Heart left ventricle (tissue), 16 donors: ENCODE measurements around the gene NOXA1. TPM values are rescaled to one million over a fixed set of nuclear protein-coding genes. Genes with fewer than 3 reads are reported as not detected.

ENCODE experiments used
- ATAC-seq, 4 donors: fragments of 200-7000 bp; cut with Tn5 transposase; one replicate each; pipeline ENCODE4 v1.9.1; 2020 to 2022; ENCODE audit warnings: moderate library complexity in 4 of 4, mild to moderate bottlenecking in 3 of 4, moderate number of reproducible peaks in 1 of 4
- DNase-seq, 5 donors: peaks; one replicate each; pipeline ENCODE4 v3.0.0-alpha.2; 2020
- H3K27ac ChIP-seq, 12 donors: fragments of 200-600 bp; sonication (generic) in 4 of 12; one replicate each; pipeline versions ENCODE4 v1.5.0 to v1.8.0; 2016 to 2022; ENCODE audit warnings: mild to moderate bottlenecking in 2 of 12
- H3K27me3 ChIP-seq, 9 donors: fragments of 200-600 bp; sonication (generic) in 2 of 9; one replicate each; pipeline versions ENCODE4 v1.5.1 to v1.8.0; 2016 to 2022; ENCODE audit warnings: mild to moderate bottlenecking in 3 of 9
- H3K36me3 ChIP-seq, 9 donors: fragments of 200-600 bp; sonication (generic) in 2 of 9; one replicate each; pipeline versions ENCODE4 v1.5.0 to v1.8.0; 2018 to 2022; ENCODE audit warnings: mild to moderate bottlenecking in 2 of 9
- H3K4me1 ChIP-seq, 12 donors: fragments of 200-600 bp; sonication (generic) in 4 of 12; one replicate each; pipeline versions ENCODE4 v1.5.0 to v1.8.0; 2016 to 2022; ENCODE audit warnings: mild to moderate bottlenecking in 3 of 12
- H3K4me3 ChIP-seq, 12 donors: fragments of 200-600 bp; sonication (generic) in 4 of 12; one replicate each; pipeline versions ENCODE4 v1.5.0 to v1.8.0; 2017 to 2022; ENCODE audit warnings: mild to moderate bottlenecking in 9 of 12, moderate library complexity in 4 of 12
- H3K9me3 ChIP-seq, 12 donors: fragments of 200-600 bp; sonication (generic) in 4 of 12; one replicate each; pipeline versions ENCODE4 v1.5.0 to v1.8.0; 2016 to 2022; ENCODE audit warnings: mild to moderate bottlenecking in 1 of 12
- POLR2A ChIP-seq, 2 donors: fragments of 450-650 bp; IDR thresholded peaks; one replicate each; pipeline ENCODE4 v1.6.1; 2017; ENCODE audit warnings: antibody characterized with exemption in 2 of 2, mild to moderate bottlenecking in 2 of 2, moderate library complexity in 2 of 2
- whole genome bisulfite sequencing, 4 donors: extraction: QIAGEN DNeasy Blood & Tissue Kit in 2 of 4; methylation state at CpG; one replicate each; pipeline versions ENCODE4 v1.1.5 to v1.1.7; 2013 to 2018; 5-methylcytosine and 5-hydroxymethylcytosine counted together
- intact Hi-C, 10 donors: fragments of 100-400 bp; cut with DNase I; formaldehyde crosslinking; loops; one replicate each; pipeline versions ENCODE4 v1.11.1 to v1.14.2; 2022
- polyA plus RNA-seq, 2 donors: library from polyadenylated mRNA; stranded (reverse); fragments of 200-250 nt; gene quantifications; one replicate each; pipeline ENCODE4 v1.2.3, GENCODE V29; 2013
- total RNA-seq, 9 donors: library from RNA; depleted of rRNA in 2 of 9; stranded (reverse); fragments of >200 nt in 2 of 9; fragmentation: NEBNext Ultra II Directional in 3 of 9; extraction: Animal tissue kit (Norgen Biotek cat#: 25700) in 3 of 9; gene quantifications; one replicate each; pipeline versions ENCODE4 v1.1.0 to v1.2.4, GENCODE V29; 2016 to 2023
- TF ChIP-seq, protein P1 (sequence below), 12 donors: fragments of 200-600 bp; sonication (generic) in 4 of 12; IDR thresholded peaks; one replicate each; pipeline versions ENCODE4 v1.5.0 to v1.8.0; 2018 to 2022; ENCODE audit warnings: antibody characterized with exemption in 12 of 12, mild to moderate bottlenecking in 5 of 12
- donor health status: ischemic (EF 13 %, LVEDD 7.1; RV severe dilation, severe dysfunction).
- donor health status: healthy with polysubstance abuse.
- donor health status: DM: no; HTN: yes; CAD: no.
- donor health status: DM: no; HTN: no; CAD: no.
- donor health status: ischemic (EF 25% LVEDD 6.9; RV normal size, moderate dysfunction).
- donor health status: ischemic (EF 25% LVEDD 5.7; RV mildly dilated, moderate dysfunction).
- donor health status: healthy.
- donor health status: DM: yes; HTN: yes; CAD: no.
- donor health status: ischemic (EF 35%, LVEDD 5.7; RV mildly dilated, moderate dysfunction).
- donor health status: nonischemic (EF 11% LVEDD 7.7; RV severe dilation, severe dysfunction).
- donor health status: DM: yes; HTN: yes; CAD: no.
- donor health status: PGD.
- donor health status: ischemic (EF 29% LVEDD 5.4; RV normal size, mild dysfunction).
- donor health status: nonischemic (EF 23%, LVEDD 6.1; RV moderate dilation, normal function).

The NOXA1 gene
- total and polyA plus RNA-seq, 11 donors = 0.44 to 5.5 (median 2.7) TPM

DNA sequence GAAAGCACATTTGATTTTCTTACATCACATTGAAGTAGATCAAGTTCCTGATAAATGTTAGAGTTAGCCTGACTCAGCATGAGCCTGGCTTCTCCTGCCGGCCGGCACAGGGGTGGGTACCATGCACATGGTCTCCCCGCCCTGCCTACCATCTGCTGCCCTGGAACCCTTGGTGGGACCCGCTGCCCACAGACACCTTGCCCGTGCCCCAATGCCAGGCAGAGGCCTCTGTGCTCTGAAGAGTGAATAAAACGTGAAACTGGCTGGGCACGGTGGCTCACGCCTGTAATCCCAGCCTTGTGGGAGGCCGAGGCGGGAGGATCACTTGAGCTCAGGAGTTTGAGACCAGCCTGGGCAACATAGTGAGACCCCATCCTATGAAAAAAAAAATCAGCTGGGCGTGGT, 17.5 kb upstream of the NOXA1 start:
- peaks cover 0 to 40% (median 19%) of the 10 kb centered on the region in 12 donors for H3K4me1 ChIP-seq
- WGBS, 4 donors = 94 to 97% (median 95%) methylated on average over 9 to 11 of the region's 11 CpGs
- no peak overlapping the region for H3K4me3 ChIP-seq
- no peak overlapping the region for H3K27ac ChIP-seq
- ATAC-seq (no peak), DNase-seq (peak in 1 of 5 donors; percentile 53)
- TF ChIP-seq, protein P1, sequence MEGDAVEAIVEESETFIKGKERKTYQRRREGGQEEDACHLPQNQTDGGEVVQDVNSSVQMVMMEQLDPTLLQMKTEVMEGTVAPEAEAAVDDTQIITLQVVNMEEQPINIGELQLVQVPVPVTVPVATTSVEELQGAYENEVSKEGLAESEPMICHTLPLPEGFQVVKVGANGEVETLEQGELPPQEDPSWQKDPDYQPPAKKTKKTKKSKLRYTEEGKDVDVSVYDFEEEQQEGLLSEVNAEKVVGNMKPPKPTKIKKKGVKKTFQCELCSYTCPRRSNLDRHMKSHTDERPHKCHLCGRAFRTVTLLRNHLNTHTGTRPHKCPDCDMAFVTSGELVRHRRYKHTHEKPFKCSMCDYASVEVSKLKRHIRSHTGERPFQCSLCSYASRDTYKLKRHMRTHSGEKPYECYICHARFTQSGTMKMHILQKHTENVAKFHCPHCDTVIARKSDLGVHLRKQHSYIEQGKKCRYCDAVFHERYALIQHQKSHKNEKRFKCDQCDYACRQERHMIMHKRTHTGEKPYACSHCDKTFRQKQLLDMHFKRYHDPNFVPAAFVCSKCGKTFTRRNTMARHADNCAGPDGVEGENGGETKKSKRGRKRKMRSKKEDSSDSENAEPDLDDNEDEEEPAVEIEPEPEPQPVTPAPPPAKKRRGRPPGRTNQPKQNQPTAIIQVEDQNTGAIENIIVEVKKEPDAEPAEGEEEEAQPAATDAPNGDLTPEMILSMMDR (IDR thresholded peaks at IDR 0.05) = no peak
- no peak for TF ChIP-seq POLR2A (IDR thresholded peaks at IDR 0.05)
- no peaks in the 10 kb centered on the region for H3K9me3 ChIP-seq
- no peaks in the 10 kb centered on the region for H3K36me3 ChIP-seq
- H3K27me3 ChIP-seq = peaks cover 0 to 15% (median 0%) of the 10 kb centered on the region in 9 donors
- intact Hi-C loops = loop anchor here (2.0 to 10.0 kb wide), 7 partner anchors 53 to 123 kb away; partner anchors contain the start of gene NRARP (in 2 of the 10)

DNA sequence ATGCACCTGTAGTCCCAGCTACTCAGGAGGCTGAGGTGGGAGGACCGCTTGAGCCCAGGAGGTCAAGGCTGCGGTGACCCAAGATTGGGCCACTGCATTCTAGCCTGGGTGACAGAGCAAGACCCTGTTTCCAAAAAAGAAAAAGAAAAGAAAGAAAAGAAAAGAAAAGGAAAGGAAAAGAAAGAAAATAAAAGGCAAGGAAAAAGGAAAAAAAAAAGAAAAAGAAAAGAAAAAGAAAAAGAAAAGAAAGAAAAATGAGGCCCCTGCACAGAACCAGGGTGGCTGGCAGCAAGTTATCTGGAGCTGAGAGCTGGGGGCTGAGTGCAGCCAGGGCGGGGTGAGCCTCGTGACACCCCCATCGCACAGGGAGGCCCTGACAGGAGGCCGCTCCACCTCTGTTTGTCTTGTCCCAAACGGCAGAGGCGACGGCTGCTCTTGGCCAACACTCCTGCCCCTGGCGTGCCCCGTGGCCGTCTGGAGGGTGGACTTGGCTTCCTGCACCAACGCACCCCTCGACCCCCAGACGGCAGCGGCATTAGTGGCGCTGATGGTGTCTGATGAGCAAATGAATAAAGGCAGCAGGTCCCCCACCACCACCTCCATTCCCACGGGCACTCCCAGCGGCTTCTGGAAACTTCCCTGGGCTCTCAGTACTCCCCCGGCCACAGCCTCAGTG, 17.0 kb upstream of the NOXA1 start:
- intact Hi-C loops = loop anchor here (2.0 to 10.0 kb wide), 7 partner anchors 54 to 124 kb away; partner anchors contain the start of gene NRARP (in 2 of the 10)
- peak in 1 of 5 donors; percentile 53 for DNase-seq
- 57 to 59% (median 58%) methylated on average over 20 of the region's 20 CpGs for WGBS, 4 donors
- Histone ChIP-seq H3K4me3 (peak overlapping the region in 11 of 12 donors; percentile 23 to 57 (median 50)), H3K27me3 (peaks cover 0 to 15% (median 0%) of the 10 kb centered on the region in 9 donors), H3K4me1 (peaks cover 0 to 45% (median 24%) of the 10 kb centered on the region in 12 donors), H3K36me3 (no peaks in the 10 kb centered on the region), H3K27ac (peak overlapping the region in 8 of 12 donors; percentile 18 to 87 (median 74)), H3K9me3 (no peaks in the 10 kb centered on the region)
- ATAC-seq = no peak
- no peak for TF ChIP-seq POLR2A (IDR thresholded peaks at IDR 0.05)
- TF ChIP-seq, protein P1 (IDR thresholded peaks at IDR 0.05) = no peak

DNA sequence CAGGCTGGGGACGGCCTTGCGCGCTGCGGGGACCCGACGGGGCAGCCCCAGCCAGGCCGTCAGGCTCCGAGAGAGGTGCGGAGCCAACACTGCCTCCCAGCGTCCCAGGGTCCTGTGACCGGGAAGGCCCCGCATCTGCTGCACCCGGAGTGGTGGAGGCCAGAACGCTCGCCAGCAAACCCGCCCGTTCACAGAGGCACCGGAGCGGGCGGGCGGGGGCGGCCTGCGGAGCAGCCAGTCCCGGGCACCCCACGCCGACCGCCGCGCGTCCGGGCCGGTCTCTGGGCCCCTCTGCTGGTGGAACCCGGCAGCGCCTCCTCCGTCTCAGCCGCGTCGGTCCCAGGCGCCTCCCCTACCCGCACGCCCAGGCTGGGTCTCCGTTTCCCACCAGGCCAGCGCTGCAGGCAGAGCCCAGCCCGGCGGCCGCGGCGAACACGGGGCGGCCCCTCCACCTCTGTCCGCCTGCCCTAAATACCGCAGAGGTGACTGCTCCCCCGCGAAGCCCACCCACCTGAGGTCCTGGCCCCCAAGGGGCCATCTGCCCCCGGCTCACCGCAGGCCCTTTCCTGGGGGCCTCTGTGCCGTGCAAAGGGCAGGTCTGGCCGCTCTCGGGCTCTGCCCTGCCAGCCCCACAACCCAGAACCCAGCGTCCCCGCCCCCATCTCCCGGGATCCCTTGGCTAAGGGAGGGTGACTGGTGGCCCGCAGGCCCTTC, 16.2 kb upstream of the NOXA1 start:
- H3K9me3 ChIP-seq = no peaks in the 10 kb centered on the region
- H3K27ac ChIP-seq = peak overlapping the region in 11 of 12 donors; percentile 18 to 87 (median 72)
- ATAC-seq = peak; percentile 21 to 89 (median 83)
- WGBS, 4 donors = 1 to 14% (median 3%) methylated on average over 7 to 63 of the region's 63 CpGs
- peak; percentile 69 to 89 (median 80) for DNase-seq
- intact Hi-C loops = loop anchor here (2.0 to 10.0 kb wide), 7 partner anchors 55 to 125 kb away; partner anchors contain the start of gene NRARP (in 2 of the 10)
- peak overlapping the region in 11 of 12 donors; percentile 23 to 57 (median 50) for H3K4me3 ChIP-seq
- H3K36me3 ChIP-seq = no peaks in the 10 kb centered on the region
- TF ChIP-seq, protein P1 (IDR thresholded peaks at IDR 0.05) = peak; percentile 74 to 93 (median 87)
- no peak for TF ChIP-seq POLR2A (IDR thresholded peaks at IDR 0.05)
- H3K27me3 ChIP-seq = peaks cover 0 to 15% (median 0%) of the 10 kb centered on the region in 9 donors
- peaks cover 0 to 50% (median 30%) of the 10 kb centered on the region in 12 donors for H3K4me1 ChIP-seq
